ENCODE results near the gene LAMA3. TPM values are rescaled to one million over a fixed set of nuclear protein-coding genes. Genes with fewer than 3 reads are reported as not detected.

Gene LAMA3
- total RNA-seq, 4 donors from 2014 or later, result 16.9 to 57.5 (median 48.3) TPM

GRCh38 chr18:23822590-23823385 lies 133.5 kb downstream of the LAMA3 start:
- TF ChIP-seq, protein P1, sequence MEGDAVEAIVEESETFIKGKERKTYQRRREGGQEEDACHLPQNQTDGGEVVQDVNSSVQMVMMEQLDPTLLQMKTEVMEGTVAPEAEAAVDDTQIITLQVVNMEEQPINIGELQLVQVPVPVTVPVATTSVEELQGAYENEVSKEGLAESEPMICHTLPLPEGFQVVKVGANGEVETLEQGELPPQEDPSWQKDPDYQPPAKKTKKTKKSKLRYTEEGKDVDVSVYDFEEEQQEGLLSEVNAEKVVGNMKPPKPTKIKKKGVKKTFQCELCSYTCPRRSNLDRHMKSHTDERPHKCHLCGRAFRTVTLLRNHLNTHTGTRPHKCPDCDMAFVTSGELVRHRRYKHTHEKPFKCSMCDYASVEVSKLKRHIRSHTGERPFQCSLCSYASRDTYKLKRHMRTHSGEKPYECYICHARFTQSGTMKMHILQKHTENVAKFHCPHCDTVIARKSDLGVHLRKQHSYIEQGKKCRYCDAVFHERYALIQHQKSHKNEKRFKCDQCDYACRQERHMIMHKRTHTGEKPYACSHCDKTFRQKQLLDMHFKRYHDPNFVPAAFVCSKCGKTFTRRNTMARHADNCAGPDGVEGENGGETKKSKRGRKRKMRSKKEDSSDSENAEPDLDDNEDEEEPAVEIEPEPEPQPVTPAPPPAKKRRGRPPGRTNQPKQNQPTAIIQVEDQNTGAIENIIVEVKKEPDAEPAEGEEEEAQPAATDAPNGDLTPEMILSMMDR (IDR thresholded peaks at IDR 0.05), result no peak
- DNase-seq (ENCODE audit: low spot score) (no peak), ATAC-seq (ENCODE audit: low FRiP score) (no peak)

- ATAC-seq (ENCODE audit: low FRiP score), result no peak
- TF ChIP-seq, protein P1 (IDR thresholded peaks at IDR 0.05), result no peak
- DNase-seq (ENCODE audit: low spot score), result no peak
Measured at GRCh38 chr18:23824240-23824639, 135.0 kb downstream of the LAMA3 start.

GRCh38 chr18:23824669-23825068 lies 135.4 kb downstream of the LAMA3 start:
- ATAC-seq (ENCODE audit: low FRiP score) (peak; percentile 43), DNase-seq (ENCODE audit: low spot score) (no peak)
- TF ChIP-seq, protein P1 (IDR thresholded peaks at IDR 0.05), result no peak

DNA sequence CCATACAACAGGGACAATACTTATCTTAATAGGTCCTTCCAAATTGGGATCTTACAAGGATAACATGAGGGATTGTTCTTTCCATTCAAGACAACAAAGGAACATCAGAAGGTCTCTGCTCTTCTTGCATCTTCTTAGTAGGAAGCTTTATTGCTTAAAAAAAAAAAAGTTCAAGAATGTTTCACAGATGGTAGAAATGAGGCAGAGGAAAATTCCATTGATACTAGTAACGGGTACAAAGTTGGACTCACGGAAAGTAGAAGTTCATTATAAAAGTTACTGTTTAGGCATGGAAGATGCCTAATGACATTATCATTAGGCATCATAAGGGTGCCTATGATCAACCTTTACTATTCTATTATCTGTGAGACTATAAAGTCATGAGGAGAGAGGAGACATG lies 136.2 kb downstream of the LAMA3 start:
- TF ChIP-seq, protein P1 (IDR thresholded peaks at IDR 0.05), result no peak
- ATAC-seq (ENCODE audit: low FRiP score) (no peak), DNase-seq (ENCODE audit: low spot score) (no peak)

DNA sequence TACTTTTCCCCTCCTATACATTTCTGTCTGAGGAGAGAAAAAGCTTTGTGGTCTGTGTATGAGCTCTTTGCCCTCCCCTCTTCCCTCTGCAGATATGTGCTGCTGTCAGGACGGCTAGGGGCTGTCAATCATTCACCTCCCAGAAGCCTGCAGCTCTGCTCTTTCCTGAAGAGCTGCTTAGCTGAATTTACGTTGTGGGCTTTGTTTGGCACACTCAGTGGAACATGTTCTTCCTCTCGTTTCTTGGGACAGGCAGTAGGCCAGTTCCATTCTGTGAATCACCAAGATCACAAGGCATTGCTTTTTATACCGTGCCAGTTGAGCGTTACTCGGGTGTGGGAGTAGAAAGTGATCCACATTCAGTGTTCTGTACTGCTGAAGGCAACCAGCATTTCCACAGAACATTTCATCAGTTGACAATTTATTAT lies 136.7 kb downstream of the LAMA3 start:
- TF ChIP-seq, protein P1 (IDR thresholded peaks at IDR 0.05), result no peak
- peak; percentile 89 for ATAC-seq (ENCODE audit: low FRiP score)
- no peak for DNase-seq (ENCODE audit: low spot score)

- no peak for ATAC-seq (ENCODE audit: low FRiP score)
- no peak for DNase-seq (ENCODE audit: low spot score)
- TF ChIP-seq, protein P1 (IDR thresholded peaks at IDR 0.05), result no peak
Measured at GRCh38 chr18:23826850-23827620, 137.8 kb downstream of the LAMA3 start.

All from omental fat pad (tissue), 4 donors.